H1 (cell line): Measurements from ENCODE around the gene METTL22. TPM values are rescaled to one million over a fixed set of nuclear protein-coding genes. Genes with fewer than 3 reads are reported as not detected.

ENCODE experiments used
- CTCF ChIA-PET: fragments of 300-600 bp; sonication (Branson Sonifier 250); formaldehyde crosslinking; loops from one replicate; lab custom pipeline; 2021; ENCODE audit not compliant: partially characterized antibody; lab: Charles Lee
- POLR2A ChIA-PET: fragments of 300-600 bp; sonication (Branson Sonifier 250); formaldehyde crosslinking; loops from one replicate; lab custom pipeline; 2021; ENCODE audit warnings: inconsistent platforms; ENCODE audit not compliant: partially characterized antibody; lab: Charles Lee
- DNase-seq, 2 experiments: peaks; one replicate each; pipeline versions ENCODE4 v3.0.0 to v3.0.0-alpha.2; 2010 to 2022; ENCODE audit warnings: low spot score in 2 of 2, low read depth in 1 of 2, mixed read lengths in 1 of 2
- FAIRE-seq: peaks from 2 replicates; lab custom pipeline; 2011; peaks lifted over from hg19 to GRCh38; lab: Jason Lieb, UNC
- H2AFZ ChIP-seq: 2 replicates; pipeline ENCODE4 v1.8.1; 2012; ENCODE audit warnings: low read length, inconsistent platforms
- H2AK5ac ChIP-seq: 2 replicates; pipeline ENCODE4 v1.6.1; 2013; ENCODE audit warnings: low read depth, low read length
- H2BK120ac ChIP-seq: replicated peaks from 2 replicates; pipeline ENCODE3; 2013; ENCODE audit warnings: low read depth, low read length, inconsistent platforms
- H2BK12ac ChIP-seq: 2 replicates; pipeline ENCODE4 v1.6.1; 2013; ENCODE audit warnings: low read depth, low read length
- H2BK15ac ChIP-seq: 2 replicates; pipeline ENCODE4 v1.6.1; 2013; ENCODE audit warnings: low read length
- H2BK20ac ChIP-seq: 2 replicates; pipeline ENCODE4 v1.6.1; 2013; ENCODE audit warnings: low read length
- H2BK5ac ChIP-seq: 2 replicates; pipeline ENCODE4 v1.6.1; 2013; ENCODE audit warnings: low read depth, low read length
- H3K14ac ChIP-seq: 2 replicates; pipeline ENCODE4 v1.6.1; 2013; ENCODE audit warnings: inconsistent platforms; ENCODE audit not compliant: insufficient read length
- H3K18ac ChIP-seq: 2 replicates; pipeline ENCODE4 v1.6.1; 2013; ENCODE audit warnings: low read length; ENCODE audit errors: extremely low read depth
- H3K23ac ChIP-seq: 2 replicates; pipeline ENCODE4 v1.6.1; 2013; ENCODE audit warnings: inconsistent platforms; ENCODE audit not compliant: insufficient read length
- H3K23me2 ChIP-seq: 2 replicates; pipeline ENCODE4 v1.6.1; 2013; ENCODE audit warnings: low read depth, low read length
- H3K27ac ChIP-seq: 2 replicates; pipeline ENCODE4 v1.6.1; 2011; ENCODE audit warnings: low read depth, low read length, inconsistent platforms
- H3K27me3 ChIP-seq, 4 experiments: replicated peaks in 1 of 4; 1 replicate in 1 of 4; 2 replicates in 3 of 4; pipeline versions ENCODE4 v1.6.1 to v1.8.1; 2011 to 2013; ENCODE audit warnings: low read length in 3 of 4, mild to moderate bottlenecking in 3 of 4, inconsistent platforms in 2 of 4, mixed read lengths in 2 of 4, moderate library complexity in 1 of 4; ENCODE audit not compliant: control insufficient read depth in 3 of 4, insufficient read depth in 3 of 4; ENCODE audit errors: extremely low read depth in 1 of 4
- H3K36me3 ChIP-seq, 4 experiments: 2 replicates each; pipeline versions ENCODE4 v1.6.1 to v1.8.1; 2011 to 2013; ENCODE audit warnings: mild to moderate bottlenecking in 4 of 4, low read length in 3 of 4, moderate library complexity in 2 of 4, control low read depth in 1 of 4, inconsistent platforms in 1 of 4; ENCODE audit not compliant: insufficient read depth in 4 of 4, control insufficient read depth in 2 of 4
- H3K4ac ChIP-seq: replicated peaks from 2 replicates; pipeline ENCODE3; 2013; ENCODE audit warnings: low read length, low read depth, mixed read lengths, inconsistent platforms; ENCODE audit not compliant: insufficient read length
- H3K4me1 ChIP-seq, 4 experiments: replicated peaks in 1 of 4; 1 replicate in 1 of 4; 2 replicates in 3 of 4; pipeline versions ENCODE4 v1.6.1 to v1.8.1; 2011 to 2013; ENCODE audit warnings: low read length in 3 of 4, inconsistent platforms in 2 of 4, mixed read lengths in 1 of 4; ENCODE audit not compliant: insufficient read depth in 4 of 4, control insufficient read depth in 3 of 4
- H3K4me2 ChIP-seq, 2 experiments: 2 replicates each; pipeline versions ENCODE4 v1.6.1 to v1.8.1; 2011 to 2013; ENCODE audit warnings: low read depth in 2 of 2, low read length in 2 of 2, control low read depth in 1 of 2, inconsistent platforms in 1 of 2, mild to moderate bottlenecking in 1 of 2; ENCODE audit not compliant: insufficient read depth in 1 of 2
- H3K4me3 ChIP-seq, 4 experiments: fragments of 200-600, 300-600 bp in 1 of 4; sonication (generic), shearing (Covaris generic), sonication (Bioruptor Twin) in 1 of 4; 2 replicates each; pipeline versions ENCODE4 v1.5.1 to v1.8.1; 2011 to 2016; ENCODE audit warnings: low read length in 4 of 4, low read depth in 3 of 4, control low read depth in 2 of 4, inconsistent platforms in 2 of 4, mild to moderate bottlenecking in 2 of 4, mixed read lengths in 1 of 4, moderate library complexity in 1 of 4; ENCODE audit not compliant: insufficient read depth in 2 of 4; ENCODE audit errors: extremely low read depth in 1 of 4
- H3K56ac ChIP-seq: replicated peaks from 2 replicates; pipeline ENCODE3; 2013; ENCODE audit warnings: low read depth, mild to moderate bottlenecking, mixed read lengths, low read length, inconsistent platforms; ENCODE audit not compliant: insufficient read length
- H3K79me1 ChIP-seq: 2 replicates; pipeline ENCODE4 v1.6.1; 2013; ENCODE audit warnings: low read depth, low read length, control low read depth
- H3K79me2 ChIP-seq, 2 experiments: 2 replicates each; pipeline versions ENCODE4 v1.6.1 to v1.8.1; 2012 to 2013; ENCODE audit warnings: low read length in 2 of 2, mild to moderate bottlenecking in 2 of 2, inconsistent platforms in 1 of 2; ENCODE audit not compliant: insufficient read depth in 2 of 2, control insufficient read depth in 1 of 2
- H3K9ac ChIP-seq, 4 experiments: replicated peaks in 1 of 4; 1 replicate in 1 of 4; 2 replicates in 3 of 4; pipeline versions ENCODE4 v1.6.1 to v1.8.1; 2011 to 2013; ENCODE audit warnings: low read depth in 3 of 4, low read length in 3 of 4, control low read depth in 2 of 4, mild to moderate bottlenecking in 2 of 4, moderate library complexity in 2 of 4, inconsistent platforms in 1 of 4; ENCODE audit errors: extremely low read depth in 1 of 4
- H3K9me3 ChIP-seq, 2 experiments: 2 replicates each; pipeline versions ENCODE4 v1.6.1 to v1.8.1; 2012 to 2013; ENCODE audit warnings: mild to moderate bottlenecking in 2 of 2, moderate library complexity in 2 of 2, control low read depth in 1 of 2, inconsistent platforms in 1 of 2, low read depth in 1 of 2, low read length in 1 of 2, mixed read lengths in 1 of 2; ENCODE audit not compliant: insufficient read depth in 2 of 2
- H4K20me1 ChIP-seq, 2 experiments: replicated peaks in 1 of 2; 2 replicates each; pipeline versions ENCODE3 to v1.8.1; 2011 to 2013; ENCODE audit warnings: inconsistent platforms in 2 of 2, low read length in 2 of 2, mild to moderate bottlenecking in 1 of 2; ENCODE audit not compliant: insufficient read depth in 2 of 2, control insufficient read depth in 1 of 2
- H4K5ac ChIP-seq: 2 replicates; pipeline ENCODE4 v1.6.1; 2013; ENCODE audit warnings: low read length, low read depth, mixed read lengths, inconsistent platforms; ENCODE audit not compliant: insufficient read length
- H4K8ac ChIP-seq: 2 replicates; pipeline ENCODE4 v1.8.0; 2013; ENCODE audit warnings: mild to moderate bottlenecking, moderate library complexity, low read length, inconsistent platforms; ENCODE audit not compliant: insufficient read depth; ENCODE audit errors: extremely low read depth
- H4K91ac ChIP-seq: replicated peaks from 2 replicates; pipeline ENCODE3; 2013; ENCODE audit warnings: low read length, mixed read lengths, inconsistent platforms; ENCODE audit not compliant: insufficient read length
- ATF2 ChIP-seq: IDR thresholded peaks from 2 replicates; pipeline ENCODE4 v1.6.1; 2012; ENCODE audit warnings: low read length, inconsistent platforms
- CEBPB ChIP-seq: IDR thresholded peaks from 2 replicates; pipeline ENCODE4 v1.6.1; 2012; ENCODE audit warnings: low read depth, low read length
- E2F6 ChIP-seq: IDR thresholded peaks from 2 replicates; pipeline ENCODE4 v1.6.1; 2012; ENCODE audit warnings: inconsistent platforms
- RNF2 ChIP-seq: fragments of 200-900, 300-1000 bp; sonication (generic); IDR thresholded peaks from 2 replicates; pipeline ENCODE4 v1.7.1; 2016; ENCODE audit warnings: borderline replicate concordance, low read depth, mild to moderate bottlenecking, antibody characterized with exemption, low read length; ENCODE audit not compliant: poor library complexity, severe bottlenecking; ENCODE audit errors: missing control alignments
- SP1 ChIP-seq: IDR thresholded peaks from 2 replicates; pipeline ENCODE4 v1.6.1; 2011; ENCODE audit warnings: low read depth, low read length
- SUZ12 ChIP-seq: fragments of 200-600 bp; sonication (generic); IDR thresholded peaks from 2 replicates; pipeline ENCODE4 v1.6.1; 2012; ENCODE audit warnings: mild to moderate bottlenecking, inconsistent platforms, low read length, moderate library complexity, mixed read lengths
- TCF12 ChIP-seq: IDR thresholded peaks from 2 replicates; pipeline ENCODE4 v1.6.1; 2011; ENCODE audit warnings: low read depth, mild to moderate bottlenecking, low read length
- USF2 ChIP-seq: IDR thresholded peaks from 2 replicates; pipeline ENCODE4 v1.6.1; 2011; ENCODE audit warnings: low read length, improper control_type of control experiment
- WGBS, 2 experiments: shearing (Covaris generic) in 1 of 2; methylation state at CpG; one replicate each; pipeline versions ENCODE4 v1.1.6 to v1.1.7; 2013 to 2015; ENCODE audit warnings: low lambda C conversion rate in 2 of 2, mixed read lengths in 2 of 2, inconsistent platforms in 1 of 2, low coverage in 1 of 2, missing lambda C conversion rate in 1 of 2; ENCODE audit not compliant: insufficient replicate concordance in 2 of 2, insufficient coverage in 1 of 2, insufficient read length in 1 of 2; ENCODE audit errors: extremely low coverage in 1 of 2, missing lambda C conversion rate in 1 of 2; 5-methylcytosine and 5-hydroxymethylcytosine counted together
- polyA plus RNA-seq, 7 experiments: library from polyadenylated mRNA; depleted of rRNA in 3 of 7; stranded (reverse) in 5 of 7; unstranded in 2 of 7; fragments of >200 nt in 5 of 7; fragments of 200-250 nt in 2 of 7; gene quantifications; 1 replicate in 5 of 7; 2 replicates in 1 of 7; 4 replicates in 1 of 7; pipeline versions ENCODE4 v1.2.1 to v1.2.3, GENCODE V29; 2011 to 2013; ENCODE audit warnings: missing spikeins in 2 of 7, mixed read lengths in 2 of 7
- total RNA-seq: library from RNA; stranded (reverse); fragmentation: NEBNext Ultra II Directional; extraction: Animal tissue kit (Norgen Biotek cat#: 25700); gene quantifications from 2 replicates; pipeline ENCODE4 v1.2.1, GENCODE V29; 2021

Gene METTL22
- total and polyA plus RNA-seq, 2 of the 8 experiments (the other 6 are each of a cell fraction or from before 2014, with no cell fraction given), result 56.7 to 85.2 TPM

GRCh38 chr16:8585857-8586256 is 35.6 kb upstream of the METTL22 start:
- no peak overlapping the region for H3K4me2 ChIP-seq
- no peak overlapping the region for H4K91ac ChIP-seq
- DNase-seq (no peak), FAIRE-seq (no peak)
- no peak overlapping the region for H3K27ac ChIP-seq
- 0 out of 2 replicates have a peak overlapping the region, but pooled peaks have one; percentile 48 for H2BK15ac ChIP-seq
- no peak overlapping the region; the same call in 1 of the 2 replicates for H2BK20ac ChIP-seq
- H3K27me3 ChIP-seq, result peaks cover 10 to 25% (median 19%) of the 10 kb centered on the region in 4 experiments
- no peaks in the 10 kb centered on the region for H3K79me1 ChIP-seq
- H4K5ac ChIP-seq, result no peak overlapping the region
- no peak overlapping the region for H3K23ac ChIP-seq
- no peak overlapping the region for H2AFZ ChIP-seq
- POLR2A ChIA-PET, result interaction anchor here (0.9 to 2.9 kb wide), 3 partner anchors 14 to 53 kb away, joined by 3 to 12 read pairs (median 5); no protein-coding TSS in a partner anchor
- H3K23me2 ChIP-seq, result peaks cover 17% of the 10 kb centered on the region
- CTCF ChIA-PET, result interaction anchor here (0.6 to 12.4 kb wide), 3 partner anchors 15 to 234 kb away, joined by 4 to 162 read pairs (median 10); no protein-coding TSS in a partner anchor
- no peak overlapping the region for H2BK120ac ChIP-seq
- H3K4ac ChIP-seq, result no peak overlapping the region
- H2BK12ac ChIP-seq, result 0 out of 2 replicates have a peak overlapping the region, but pooled peaks have one; percentile 33
- H3K14ac ChIP-seq, result no peak overlapping the region
- H2AK5ac ChIP-seq, result no peak overlapping the region
- H3K36me3 ChIP-seq, result no peaks in the 10 kb centered on the region; a peak in 1 of 8 replicates
- 86% methylated on average over 3 of the region's 3 CpGs; no CpG with 5 or more reads in 1 of the 2 experiments for WGBS, 2 experiments
- no peak overlapping the region for H3K18ac ChIP-seq
- peaks cover 0 to 15% (median 5%) of the 10 kb centered on the region in 4 experiments; a peak in 4 of 7 replicates for H3K4me1 ChIP-seq
- H4K20me1 ChIP-seq, result peaks cover 0 to 2% of the 10 kb centered on the region in 2 experiments
- no peak overlapping the region for H3K56ac ChIP-seq
- no peak overlapping the region for H3K4me3 ChIP-seq
- no peak overlapping the region for H3K9ac ChIP-seq
- H2BK5ac ChIP-seq, result no peak overlapping the region
- H3K9me3 ChIP-seq, result peaks cover 0 to 1% of the 10 kb centered on the region in 2 experiments; a peak in 1 of 4 replicates
- no peak overlapping the region for H4K8ac ChIP-seq
- no peaks in the 10 kb centered on the region for H3K79me2 ChIP-seq
- TF ChIP-seq E2F6, result no peak
- TF ChIP-seq TCF12, result no peak
- TF ChIP-seq SUZ12, result no peak
- no peak for TF ChIP-seq ATF2
- TF ChIP-seq USF2, result no peak
- TF ChIP-seq CEBPB, result no peak
- no peak for TF ChIP-seq SP1
- TF ChIP-seq RNF2, result no peak
